ENCODE data around the gene CD96. TPM values are rescaled to one million over a fixed set of nuclear protein-coding genes. Genes with fewer than 3 reads are reported as not detected.

The CD96 gene
- total and polyA plus RNA-seq, 7 donors: 0.01 to 0.59 (median 0.20) TPM; not detected in 1

- no peak overlapping the region for H3K27ac ChIP-seq
- H3K36me3 ChIP-seq (ENCODE audit: insufficient read depth in 1 of 2, low read depth in 1 of 2): no peaks in the 10 kb centered on the region
- ATAC-seq (peak; percentile 83 to 98 (median 94)), DNase-seq (no peak)
- no peak for TF ChIP-seq CTCF (IDR thresholded peaks at IDR 0.05)
- H3K27me3 ChIP-seq (ENCODE audit: insufficient read depth in 3 of 3, low read length in 2 of 3): no peaks in the 10 kb centered on the region
- intact Hi-C loops (cut with DNase I): no loop called here
- 35 to 52% (median 40%) methylated on average over 8 of the region's 8 CpGs for WGBS, 3 donors
- H3K4me3 ChIP-seq: no peak overlapping the region
- H3K4me1 ChIP-seq: peaks cover 3% of the 10 kb centered on the region
- H3K9me3 ChIP-seq: no peaks in the 10 kb centered on the region
These were observed 150.9 kb downstream of the CD96 start for GRCh38 chr3:111692593-111693552.

- Histone ChIP-seq H3K4me3 (no peak overlapping the region), H3K27me3 (ENCODE audit: insufficient read depth in 3 of 3, low read length in 2 of 3) (no peaks in the 10 kb centered on the region), H3K9me3 (no peaks in the 10 kb centered on the region), H3K27ac (no peak overlapping the region), H3K36me3 (ENCODE audit: insufficient read depth in 1 of 2, low read depth in 1 of 2) (no peaks in the 10 kb centered on the region), H3K4me1 (peaks cover 3% of the 10 kb centered on the region)
- DNase-seq (no peak), ATAC-seq (peak in 1 of 4 donors; percentile 21)
- intact Hi-C loops (cut with DNase I): no loop called here
- no peak for TF ChIP-seq CTCF (IDR thresholded peaks at IDR 0.05)
- WGBS, 3 donors: 93 to 100% (median 97%) methylated on average over 2 of the region's 2 CpGs
These were observed 152.5 kb downstream of the CD96 start for GRCh38 chr3:111694471-111694870.

- intact Hi-C loops (cut with DNase I): no loop called here
- H3K27ac ChIP-seq: no peak overlapping the region
- H3K4me1 ChIP-seq: peaks cover 3% of the 10 kb centered on the region
- no peaks in the 10 kb centered on the region for H3K36me3 ChIP-seq (ENCODE audit: insufficient read depth in 1 of 2, low read depth in 1 of 2)
- no peak overlapping the region for H3K4me3 ChIP-seq
- 64 to 75% (median 65%) methylated on average over 1 of the region's 1 CpG for WGBS, 3 donors
- no peak for DNase-seq
- TF ChIP-seq CTCF (IDR thresholded peaks at IDR 0.05): no peak
- no peaks in the 10 kb centered on the region for H3K9me3 ChIP-seq
- H3K27me3 ChIP-seq (ENCODE audit: insufficient read depth in 3 of 3, low read length in 2 of 3): no peaks in the 10 kb centered on the region
- no peak for ATAC-seq
These were observed 153.7 kb downstream of the CD96 start for GRCh38 chr3:111695636-111696117.

- Histone ChIP-seq H3K27me3 (ENCODE audit: insufficient read depth in 3 of 3, low read length in 2 of 3) (no peaks in the 10 kb centered on the region), H3K4me3 (no peak overlapping the region), H3K27ac (no peak overlapping the region), H3K36me3 (ENCODE audit: insufficient read depth in 1 of 2, low read depth in 1 of 2) (no peaks in the 10 kb centered on the region), H3K9me3 (no peaks in the 10 kb centered on the region), H3K4me1 (no peaks in the 10 kb centered on the region)
- TF ChIP-seq CTCF (IDR thresholded peaks at IDR 0.05): no peak
- ATAC-seq: no peak
- intact Hi-C loops (cut with DNase I): no loop called here
- WGBS, 3 donors: 63 to 78% (median 76%) methylated on average over 3 of the region's 3 CpGs
- no peak for DNase-seq
These were observed 158.1 kb downstream of the CD96 start for GRCh38 chr3:111700054-111700453.

Measured in psoas muscle (tissue), 8 donors.